Fibroblast of lung (primary cell): Measurements from ENCODE around the gene TAF13.

ENCODE experiments used
- CTCF ChIP-seq, 2 donors: IDR thresholded peaks in 1 of 2; conservative IDR thresholded peaks in 1 of 2; 1 replicate in 1 of 2; 2 replicates in 1 of 2; pipeline ENCODE4 v1.5.1; 2011 to 2012; ENCODE audit warnings: low read length in 2 of 2, control low read depth in 1 of 2, inconsistent platforms in 1 of 2, low read depth in 1 of 2, mild to moderate bottlenecking in 1 of 2
- EZH2 ChIP-seq: IDR thresholded peaks from 2 replicates; pipeline ENCODE4 v1.5.1; 2012; ENCODE audit warnings: low read length, control low read depth, mild to moderate bottlenecking; ENCODE audit errors: missing control alignments

DNA sequence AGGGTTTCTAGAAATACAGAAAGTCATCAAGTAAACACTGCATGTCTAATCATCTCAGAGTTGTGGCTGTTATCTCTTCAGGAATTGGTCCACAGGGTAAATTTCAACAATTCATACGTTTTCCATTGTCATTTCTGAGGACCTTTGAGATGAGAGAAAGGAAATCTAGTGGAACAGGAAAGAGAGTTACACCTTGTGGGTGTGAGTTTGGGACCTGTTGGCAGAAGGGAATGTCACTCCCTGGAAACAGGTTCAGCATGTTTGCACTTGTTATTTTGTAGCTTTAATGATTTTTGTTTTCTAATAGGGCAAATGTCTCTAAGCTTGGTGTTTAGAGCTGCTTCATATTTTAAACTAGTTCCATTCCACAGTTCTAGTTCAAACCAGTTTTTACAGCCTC is 20.3 kb upstream of the TAF13 start:
- TF ChIP-seq CTCF (conservative IDR thresholded peaks at IDR 0.05 in 1 of 2, IDR thresholded peaks at IDR 0.05 in 1 of 2; ENCODE audit: low read depth in 1 of 2, low read length in 2 of 2) (no peak), EZH2 (no peak)
